ENCODE measurements around the gene SLC6A12.
"Not testable (repeated sequence)": the region's sequence is repeated elsewhere in the genome, so short reads cannot be mapped to it uniquely, and the experiment has no call there.

SLC6A12 gene

DNA sequence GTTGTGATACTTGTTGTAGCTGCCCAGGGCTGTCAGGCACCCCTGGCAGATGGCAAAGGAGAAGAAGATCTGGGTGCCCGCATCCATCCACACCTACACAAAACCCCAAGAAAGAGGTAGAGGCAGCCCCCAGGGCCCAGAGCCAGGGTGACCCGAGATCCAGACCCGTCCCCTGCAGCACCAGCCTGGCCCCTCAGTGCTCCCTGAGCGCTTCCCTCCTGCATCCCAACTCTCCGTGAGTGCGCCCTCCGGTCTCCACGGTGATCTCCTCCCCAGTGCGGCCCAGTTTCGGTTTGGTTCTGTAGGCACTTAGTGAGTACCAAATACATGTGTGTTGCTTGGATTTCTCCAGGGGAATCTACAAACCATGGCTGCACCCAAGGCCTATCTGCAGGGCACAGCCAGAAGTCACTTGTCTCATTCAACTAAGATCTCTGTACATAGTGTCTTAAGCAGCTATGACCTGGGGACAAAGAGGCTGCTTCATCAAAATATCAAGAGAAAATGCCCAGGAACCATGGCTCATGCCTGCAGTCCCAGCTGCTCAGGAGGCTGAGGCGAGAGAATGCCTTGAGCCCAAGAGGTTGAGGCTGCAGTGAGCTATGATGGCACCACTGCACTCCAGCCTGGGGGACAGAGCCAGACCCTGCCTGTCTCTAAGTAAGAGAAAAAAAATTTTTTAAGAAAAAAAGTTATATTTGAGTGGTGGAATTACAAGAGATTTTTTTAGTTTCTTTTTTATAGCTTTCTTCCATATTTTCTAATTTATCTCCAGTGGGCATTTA, 15.9 kb downstream of the SLC6A12 start:
- DNase-seq (ENCODE audit: low read depth in 2 of 2), result no peak

DNA sequence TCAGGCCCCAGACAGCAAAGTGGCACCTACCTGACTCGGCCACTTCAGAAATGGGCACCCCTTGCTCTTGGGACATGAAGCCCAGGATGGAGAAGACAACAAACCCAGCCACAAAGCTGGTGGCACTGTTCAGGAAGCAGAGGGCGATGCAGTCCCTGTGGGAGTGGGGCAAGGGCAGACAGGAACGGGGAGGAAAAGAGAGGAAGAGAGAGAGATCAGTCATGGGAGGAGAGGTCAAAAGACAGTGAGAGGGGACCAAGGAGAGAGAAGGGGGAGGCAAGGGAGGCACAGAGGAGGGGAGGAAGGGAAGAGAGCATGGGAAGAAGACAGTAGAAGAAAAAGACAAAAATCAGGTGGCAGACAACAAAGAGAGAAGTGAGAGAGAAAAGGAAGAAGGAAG, 16.6 kb downstream of the SLC6A12 start:
- DNase-seq (ENCODE audit: low read depth in 2 of 2), result no peak

DNA sequence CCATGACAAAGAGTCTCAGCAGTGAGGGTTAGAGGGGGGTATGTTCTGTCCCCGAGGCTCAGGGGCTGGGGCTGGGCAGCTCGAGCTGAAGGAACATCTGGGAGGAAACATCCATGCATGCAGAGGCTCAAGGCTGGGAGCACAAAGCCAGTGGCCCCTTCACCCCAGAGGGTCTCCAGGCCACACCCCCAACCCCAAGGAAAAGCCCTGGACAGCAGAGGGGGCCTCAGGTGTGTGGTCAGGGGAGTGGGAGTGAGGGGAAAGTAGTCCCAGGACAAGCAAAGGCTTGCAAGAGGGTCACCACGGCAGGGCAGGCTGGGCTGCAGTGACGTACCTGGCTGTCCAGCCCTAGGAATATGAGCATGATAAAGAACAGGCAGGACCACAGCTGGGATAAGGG, 17.5 kb downstream of the SLC6A12 start:
- no peak for DNase-seq (ENCODE audit: low read depth in 2 of 2)

DNA sequence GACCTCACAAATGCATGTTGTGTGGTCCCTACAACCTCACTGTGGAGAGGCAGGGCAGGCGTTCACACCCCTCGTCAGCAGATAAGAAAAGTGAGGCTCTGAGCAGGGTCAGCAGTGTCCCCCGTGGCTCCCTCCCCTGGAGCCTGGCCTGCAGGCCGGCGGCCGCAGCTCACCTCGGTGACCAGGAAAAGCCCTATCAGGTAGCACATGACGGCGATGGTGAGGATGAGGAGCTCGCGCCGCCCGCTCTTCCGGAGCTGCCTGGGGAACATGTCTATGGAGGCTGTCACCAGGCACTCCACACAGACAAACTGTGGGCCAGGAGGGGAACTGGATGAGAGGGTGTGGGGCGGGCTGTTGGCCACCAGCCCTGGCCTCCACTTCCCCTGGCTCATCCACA, 18.0 kb downstream of the SLC6A12 start:
- DNase-seq (ENCODE audit: low read depth in 2 of 2), result no peak

DNA sequence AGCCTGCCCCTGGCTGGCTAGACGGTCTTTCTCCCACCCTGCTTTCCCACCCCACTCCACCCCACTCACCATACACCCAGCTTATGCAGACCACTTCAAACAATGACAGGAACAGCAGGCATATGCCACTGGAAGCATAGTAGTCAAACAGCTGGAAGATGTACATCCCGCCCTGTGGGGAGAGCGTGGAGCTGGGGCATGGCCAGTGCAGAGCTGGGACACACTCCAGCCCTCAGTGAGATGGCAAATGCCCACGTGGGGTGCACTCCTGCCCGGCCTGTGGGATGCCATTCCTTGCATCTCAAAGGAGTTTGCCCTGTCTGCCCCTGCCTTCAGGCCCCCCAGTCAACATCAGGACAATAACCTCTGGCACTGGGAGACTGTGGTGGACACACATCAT, 18.8 kb downstream of the SLC6A12 start:
- DNase-seq (ENCODE audit: low read depth in 2 of 2), result no peak

DNA sequence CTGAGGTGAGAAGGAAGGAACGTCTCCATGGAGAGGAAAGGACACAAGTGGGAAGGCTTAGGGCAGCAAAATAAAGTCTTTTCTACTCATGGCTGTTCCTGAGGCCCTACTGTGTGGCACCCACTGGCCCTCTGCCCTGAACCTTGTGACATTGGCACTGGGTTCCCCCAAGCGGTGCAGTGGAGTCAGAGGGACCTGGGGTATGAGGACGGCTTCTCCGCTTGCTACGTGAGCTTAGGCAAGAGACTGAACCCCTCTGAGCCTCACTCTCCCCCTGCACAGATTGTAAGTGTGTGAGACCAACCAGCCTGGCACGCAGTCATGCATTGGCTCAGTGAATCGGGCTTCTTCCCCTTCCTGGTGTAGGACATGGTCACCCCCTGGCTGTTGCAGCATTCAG, 19.7 kb downstream of the SLC6A12 start:
- no peak for DNase-seq (ENCODE audit: low read depth in 2 of 2)

DNA sequence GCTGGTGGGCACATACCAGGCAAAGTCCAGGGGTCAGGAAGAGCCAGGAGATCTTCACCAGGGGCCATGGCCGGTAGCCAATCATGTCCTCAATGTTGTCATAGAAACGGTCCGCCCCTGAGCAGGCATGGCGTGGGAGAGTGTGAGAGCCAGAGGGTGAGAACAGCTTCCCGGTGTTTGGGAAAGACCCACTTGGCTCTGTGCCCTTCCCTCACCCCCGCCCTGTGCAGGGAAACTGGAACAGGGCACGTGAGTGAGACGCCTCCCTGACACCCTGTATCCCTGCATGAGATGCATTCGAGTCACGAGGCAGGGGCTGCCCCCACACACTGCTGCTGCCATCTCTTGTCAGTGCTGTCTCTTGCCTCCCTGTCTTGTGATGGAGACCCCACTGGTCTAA, 20.7 kb downstream of the SLC6A12 start:
- DNase-seq (ENCODE audit: low read depth in 2 of 2), result no peak

DNA sequence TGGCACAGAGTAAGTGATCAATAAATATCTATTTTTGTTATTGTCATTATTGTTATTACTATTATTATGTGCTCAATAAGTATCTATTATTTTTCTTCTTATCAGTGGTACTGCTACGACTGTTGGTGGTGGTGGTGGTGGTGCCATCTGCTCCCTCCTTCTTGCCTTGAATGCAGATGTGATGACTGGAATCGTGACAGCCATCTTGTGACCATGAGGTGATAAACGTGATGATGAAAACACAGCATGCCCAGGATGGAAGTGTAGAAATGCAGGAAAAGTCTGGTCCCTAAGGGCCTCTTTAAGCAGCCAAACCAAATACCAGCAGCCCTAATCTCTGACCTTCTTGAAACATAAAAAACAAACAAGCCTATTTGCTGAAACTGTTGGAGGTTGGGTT, 22.4 kb downstream of the SLC6A12 start:
- no peak for DNase-seq (ENCODE audit: low read depth in 2 of 2)

DNA sequence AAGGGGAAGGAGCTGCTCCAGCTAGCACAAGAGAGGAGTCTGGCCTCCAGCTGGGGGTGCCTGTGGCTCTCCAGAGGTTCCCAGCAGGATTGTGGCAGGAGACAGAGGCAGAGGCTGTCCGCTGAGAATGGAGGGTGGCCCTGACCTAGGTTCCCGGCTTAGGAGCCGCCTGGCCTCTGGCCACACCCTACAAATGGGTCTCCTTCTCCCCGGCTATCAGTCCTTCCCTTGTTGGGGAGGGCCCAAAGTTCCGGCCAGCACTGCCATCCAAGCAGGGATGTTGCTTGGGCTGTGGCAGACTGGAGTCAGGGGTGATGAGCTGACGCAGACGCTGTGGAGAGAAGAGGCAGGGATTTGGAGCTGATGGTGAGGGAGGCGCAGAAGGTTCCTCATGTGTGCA, 23.1 kb downstream of the SLC6A12 start:
- DNase-seq (ENCODE audit: low read depth in 2 of 2), result no peak

DNA sequence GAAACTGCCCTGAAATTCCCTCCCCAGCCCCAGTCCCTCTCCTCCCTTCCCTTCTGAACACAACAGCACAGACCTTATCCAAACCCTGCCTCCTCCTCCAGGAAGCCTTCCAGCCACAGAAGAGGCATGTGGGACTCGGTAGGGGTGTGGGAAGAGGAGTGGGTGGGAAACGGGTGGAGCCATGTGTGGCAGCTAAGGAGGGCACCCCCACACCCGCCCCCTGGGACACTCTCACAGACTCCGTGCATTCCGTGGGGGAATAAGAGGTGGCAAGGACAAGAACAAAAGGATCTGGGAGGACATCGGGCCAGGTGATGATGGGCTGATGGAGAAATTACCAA, 24.4 kb downstream of the SLC6A12 start:
- no peak for DNase-seq (ENCODE audit: low read depth in 2 of 2)

DNA sequence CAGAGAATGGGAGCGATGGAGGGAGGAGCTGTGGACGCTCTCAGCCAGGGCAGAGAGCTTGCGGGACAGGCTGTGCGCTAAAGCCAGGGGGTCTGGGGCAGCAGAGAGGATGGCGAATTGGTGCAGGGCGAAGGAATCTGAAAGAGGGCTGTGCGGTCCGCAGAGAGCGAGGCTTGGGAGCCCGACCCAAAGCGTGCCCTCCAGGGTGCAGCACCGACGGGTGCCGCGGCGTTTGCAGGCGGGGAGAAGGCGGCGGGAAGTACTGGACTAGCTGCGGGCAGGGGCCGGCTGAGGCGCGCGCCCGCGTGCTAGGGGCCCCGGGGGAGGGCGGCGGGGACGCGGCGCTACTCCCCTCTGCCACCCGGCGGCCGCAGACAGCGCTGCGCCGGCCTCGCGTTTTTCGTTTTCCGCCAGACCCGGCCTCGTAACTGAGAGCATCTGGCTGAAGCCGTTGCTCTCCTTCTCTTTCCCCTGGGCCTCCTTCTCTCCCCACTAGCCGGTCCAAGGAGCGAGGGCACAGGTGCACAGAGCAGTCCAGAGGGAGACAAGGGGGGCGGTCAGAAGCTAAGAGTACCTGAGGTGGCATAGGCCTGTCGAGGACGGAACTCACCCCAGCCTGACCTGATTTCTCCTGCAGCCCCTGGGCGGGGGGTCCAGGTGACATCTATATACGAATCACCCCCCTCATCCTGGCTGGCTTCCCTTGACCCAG, 24.9 kb downstream of the SLC6A12 start:
- DNase-seq (ENCODE audit: low read depth in 2 of 2), result no peak

DNA sequence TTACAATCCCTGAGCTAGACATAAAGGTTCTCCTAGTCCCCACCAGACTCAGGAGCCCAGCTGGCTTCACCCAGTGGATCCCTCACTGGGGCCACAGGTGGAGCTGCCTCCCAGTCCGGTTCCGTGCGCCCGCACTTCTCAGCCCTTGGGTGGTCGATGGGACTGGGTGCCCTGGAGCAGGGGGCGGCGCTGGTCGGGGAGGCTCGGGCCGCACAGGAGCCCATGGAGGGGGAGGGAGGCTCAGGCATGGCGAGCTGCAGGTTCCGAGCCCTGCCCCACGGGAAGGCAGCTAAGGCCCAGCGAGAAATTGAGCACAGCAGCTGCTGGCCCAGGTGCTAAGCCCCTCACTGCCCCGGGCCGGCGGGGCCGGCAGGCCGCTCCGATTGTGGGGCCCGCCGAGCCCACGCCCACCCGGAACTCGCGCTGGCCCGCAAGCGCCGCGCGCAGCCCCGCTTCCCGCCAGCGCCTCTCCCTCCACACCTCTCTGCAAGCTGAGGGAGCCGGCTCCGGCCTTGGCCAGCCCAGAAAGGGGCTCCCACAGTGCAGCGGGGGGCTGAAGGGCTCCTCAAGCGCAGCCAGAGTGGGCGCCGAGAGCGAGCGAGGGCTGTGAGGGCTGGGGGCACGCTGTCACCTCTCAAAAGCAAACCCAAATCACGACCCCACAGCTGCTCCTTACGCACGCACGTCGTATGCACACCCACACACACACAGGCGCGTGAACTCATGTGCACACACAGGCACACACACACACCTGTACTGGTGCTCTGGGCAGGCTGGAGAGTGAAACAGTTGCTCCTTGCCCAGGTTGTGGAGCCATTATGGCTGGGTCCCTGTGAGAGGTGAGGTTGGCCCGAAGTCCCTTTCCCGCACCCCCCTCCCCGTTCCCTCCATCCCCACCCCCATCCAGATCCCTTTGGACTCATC, 25.7 kb downstream of the SLC6A12 start:
- DNase-seq (ENCODE audit: low read depth in 2 of 2), result not testable (repeated sequence)

DNA sequence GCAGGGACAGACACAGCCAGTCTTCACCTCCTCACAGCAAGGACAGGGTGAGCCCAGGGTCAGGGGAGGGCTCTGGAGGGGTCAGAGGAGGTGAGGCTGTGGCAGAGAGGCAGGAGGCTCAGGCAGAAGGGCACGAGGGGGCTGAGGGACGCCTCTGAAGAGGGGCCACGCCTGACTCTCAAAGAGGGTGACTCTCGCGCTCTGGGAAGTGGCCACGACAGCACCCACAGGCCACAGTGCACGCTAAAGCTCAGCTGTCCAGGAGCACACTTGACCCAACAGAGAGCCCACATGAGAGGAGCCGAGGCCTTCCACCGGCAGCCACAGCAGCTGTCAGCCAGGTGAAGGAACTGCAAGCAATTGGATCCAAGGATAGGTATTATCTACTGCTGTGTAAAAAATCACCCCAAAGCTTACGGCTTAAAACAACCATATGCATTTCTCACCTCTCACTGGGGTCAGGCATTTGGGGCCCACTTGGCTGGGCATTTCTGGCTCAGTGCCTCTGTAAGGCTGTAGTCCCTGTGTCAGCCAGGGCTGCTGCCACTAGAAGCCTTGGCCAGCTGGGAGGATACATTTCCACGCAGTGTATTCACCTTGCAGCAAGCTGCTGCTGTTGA, 27.8 kb downstream of the SLC6A12 start:
- DNase-seq (ENCODE audit: low read depth in 2 of 2), result no peak

DNA sequence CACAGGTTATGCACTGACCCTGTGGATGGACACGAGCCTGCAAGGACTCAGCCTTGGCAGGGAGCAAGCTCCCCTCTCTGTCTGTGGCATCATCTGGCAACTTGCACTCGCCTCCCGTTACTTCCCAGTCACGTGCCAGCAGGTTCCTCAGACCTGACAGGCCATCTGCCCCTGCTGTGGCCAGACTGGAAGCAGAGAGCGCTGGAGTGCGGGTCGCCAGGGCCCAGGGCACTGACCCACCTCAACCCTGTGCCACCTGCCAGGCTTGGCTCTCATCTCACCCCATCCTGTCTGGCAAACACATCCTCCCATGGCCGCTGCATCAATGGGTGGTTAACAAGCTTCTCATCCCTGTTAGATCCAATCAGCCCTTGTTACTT, 28.4 kb downstream of the SLC6A12 start:
- DNase-seq (ENCODE audit: low read depth in 2 of 2), result no peak

DNA sequence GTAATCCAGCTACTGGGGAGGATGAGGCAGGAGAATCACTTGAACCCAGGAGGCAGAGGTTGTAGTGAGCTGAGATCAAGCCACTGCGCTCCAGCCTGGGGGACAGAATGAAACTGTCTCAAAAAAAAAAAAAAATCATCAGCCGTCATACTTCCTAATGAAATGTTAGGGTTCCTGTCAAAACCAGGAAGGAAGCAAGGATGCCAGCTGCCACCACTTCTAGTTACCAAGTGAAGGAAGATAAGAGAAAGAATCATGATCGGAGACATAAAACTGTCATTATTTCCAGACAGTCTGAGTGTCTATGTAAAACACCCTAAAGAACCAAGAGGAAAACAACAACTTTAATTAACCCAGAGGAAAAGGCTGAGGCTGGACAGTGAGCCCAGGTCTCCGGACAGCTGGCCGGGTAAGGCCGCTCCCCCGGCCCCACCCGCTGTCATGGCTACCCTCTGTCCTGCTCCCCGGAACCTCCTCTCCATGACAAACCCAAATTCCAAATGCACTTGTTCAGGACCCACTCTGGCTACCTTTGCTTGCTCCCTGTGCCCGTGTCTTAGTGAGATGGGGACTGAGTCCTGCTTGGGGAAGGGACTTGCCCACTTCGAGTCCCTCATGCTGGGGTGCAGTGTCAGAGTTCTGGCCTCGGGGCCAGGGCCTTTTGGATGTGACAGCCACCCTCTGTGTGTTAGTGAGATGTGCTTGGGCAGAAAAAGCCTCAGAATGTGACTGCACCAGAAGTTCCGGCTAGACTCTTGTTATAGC, 29.0 kb downstream of the SLC6A12 start:
- DNase-seq (ENCODE audit: low read depth in 2 of 2), result no peak

DNA sequence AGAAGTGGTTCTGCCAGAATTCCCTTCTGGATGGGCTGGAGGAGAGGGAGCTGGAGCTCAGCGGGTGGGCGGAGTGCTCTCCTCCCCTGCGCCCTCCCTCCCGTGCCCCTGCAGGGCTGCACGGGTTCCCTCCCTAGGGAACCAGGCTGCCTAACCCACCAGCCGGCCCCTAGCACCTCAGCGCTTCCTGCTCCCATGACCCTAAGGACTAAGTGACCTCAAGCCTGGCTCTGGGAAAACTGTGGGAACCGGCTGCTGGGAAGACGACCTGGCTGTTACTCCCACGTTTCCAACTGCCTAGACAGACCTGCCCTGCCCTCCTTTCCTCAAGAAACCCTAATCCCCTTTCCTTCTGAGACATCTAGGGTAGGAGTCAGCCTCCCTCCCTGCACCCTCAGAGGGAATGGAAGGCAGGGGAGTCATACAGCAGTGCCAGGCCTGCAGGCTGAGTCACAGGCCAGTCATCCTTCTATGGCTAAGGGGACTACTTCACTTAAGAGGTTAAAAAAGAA, 31.5 kb downstream of the SLC6A12 start:
- DNase-seq (ENCODE audit: low read depth in 2 of 2), result no peak

DNA sequence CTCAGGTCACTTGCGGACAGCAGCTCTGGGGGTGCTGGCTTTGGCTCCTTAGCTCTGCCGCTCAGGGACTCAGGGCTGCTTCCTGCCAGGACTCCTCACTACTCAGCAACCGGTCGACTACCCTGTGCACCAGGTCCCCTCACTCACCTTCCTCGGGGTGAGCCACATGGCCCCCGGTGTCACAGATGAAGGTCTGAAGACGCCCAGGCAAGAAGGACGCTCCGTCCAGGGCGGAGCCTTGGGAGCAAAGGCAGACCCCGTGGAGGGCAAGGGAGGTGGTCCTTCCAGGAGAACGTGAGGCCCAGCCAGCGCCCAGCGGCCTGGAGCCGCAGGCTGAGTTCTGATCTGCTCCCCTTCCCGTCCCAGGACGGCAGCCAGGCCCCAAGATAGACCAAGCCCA, 32.0 kb downstream of the SLC6A12 start:
- no peak for DNase-seq (ENCODE audit: low read depth in 2 of 2)

DNA sequence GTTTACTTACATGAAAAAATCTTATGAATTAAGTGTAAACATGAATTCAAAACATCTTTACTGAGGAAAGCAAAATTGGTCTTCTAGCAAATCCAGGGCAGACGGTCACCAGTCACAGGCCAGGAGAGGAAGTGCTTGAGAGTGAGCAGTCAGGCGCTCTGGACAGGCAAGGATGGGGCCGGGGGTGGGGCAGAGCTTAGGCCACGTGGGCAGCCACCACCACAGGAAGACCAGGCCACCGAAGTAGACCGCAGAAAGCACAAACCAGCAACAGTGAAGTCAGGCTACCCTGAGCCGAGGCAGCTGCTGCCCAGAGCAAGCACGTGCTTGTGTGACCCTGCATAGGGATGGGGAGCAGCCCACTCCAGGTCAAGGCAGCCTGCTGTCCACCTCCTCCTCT, 33.5 kb downstream of the SLC6A12 start:
- no peak for DNase-seq (ENCODE audit: low read depth in 2 of 2)

DNA sequence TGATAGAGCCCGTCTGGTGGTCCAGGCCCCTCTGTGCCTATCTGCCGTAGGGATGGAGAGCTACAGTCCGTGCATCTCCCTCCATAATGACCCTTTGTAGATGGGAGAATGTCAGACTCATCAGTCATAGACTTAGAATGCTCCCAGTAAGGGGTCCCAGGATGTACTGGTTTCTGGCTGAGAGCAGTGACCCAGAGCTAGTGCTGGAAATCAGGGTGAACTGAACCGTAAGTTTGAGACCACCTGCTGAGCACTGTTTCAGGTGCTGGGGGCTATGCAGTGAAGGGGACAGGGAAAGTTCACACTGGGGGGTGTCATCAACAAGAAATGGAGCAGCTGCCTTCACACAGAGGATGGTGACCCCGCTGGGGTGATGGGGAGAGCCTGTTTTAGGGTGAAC, 34.1 kb downstream of the SLC6A12 start:
- no peak for DNase-seq (ENCODE audit: low read depth in 2 of 2)

DNA sequence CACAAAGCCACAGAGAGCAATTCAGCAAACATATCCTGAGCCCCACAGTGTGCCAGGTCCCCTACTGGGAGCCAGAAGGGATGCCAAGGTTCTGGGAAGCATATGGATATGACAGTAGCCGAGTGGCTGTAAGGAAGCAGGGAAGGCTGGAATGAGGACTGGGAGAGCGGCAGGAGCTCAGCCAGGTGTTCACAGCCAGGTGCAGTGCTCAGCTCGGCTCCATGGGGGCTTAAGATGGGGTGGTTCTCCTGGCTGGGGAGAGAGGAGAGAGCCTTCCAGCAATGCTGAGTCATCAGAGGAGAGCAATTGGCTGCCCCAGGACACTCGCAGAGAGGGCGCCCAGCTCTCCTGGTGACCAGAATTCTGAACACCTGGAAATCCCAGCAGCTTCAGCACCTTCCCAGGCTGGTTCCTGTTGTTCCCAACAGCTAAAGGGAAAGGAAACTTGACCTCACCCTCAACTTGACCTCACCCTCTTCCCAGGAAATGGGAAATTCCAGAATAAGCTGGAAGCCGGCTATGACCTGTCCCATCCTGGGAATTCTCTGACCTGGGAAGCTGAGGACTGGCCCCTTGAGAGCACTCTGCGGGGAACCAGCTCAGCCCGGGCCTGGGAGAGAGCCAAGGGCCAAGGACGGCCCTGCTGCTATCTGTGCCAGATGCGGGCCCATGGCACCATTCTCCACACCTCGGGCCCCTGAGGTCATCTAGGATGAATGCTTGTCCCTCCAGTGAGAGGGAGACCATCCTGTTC, 34.6 kb downstream of the SLC6A12 start:
- no peak for DNase-seq (ENCODE audit: low read depth in 2 of 2)

DNA sequence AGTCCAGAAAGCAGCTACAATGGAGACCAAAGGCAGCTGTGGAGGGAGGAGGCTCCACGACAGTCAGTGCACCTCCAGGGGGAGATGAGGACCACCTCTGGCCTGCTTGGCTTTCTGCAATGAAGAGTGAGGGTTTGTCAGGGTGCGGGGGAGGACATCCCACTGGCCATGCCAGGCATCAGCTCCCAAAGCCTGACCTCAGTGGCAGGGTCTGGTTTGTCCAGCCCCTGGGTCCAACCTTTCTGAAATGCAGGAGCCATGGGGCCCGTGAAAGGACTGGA, 35.2 kb downstream of the SLC6A12 start:
- DNase-seq (ENCODE audit: low read depth in 2 of 2), result no peak
